GM21737 (cell line): Measurements from ENCODE around the gene PLA2G2D.

Experiments used
- ATAC-seq: cut with Tn5 transposase; IDR thresholded peaks from one replicate; pipeline ENCODE4 v1.9.1; 2021; ENCODE audit warnings: mild to moderate bottlenecking, moderate library complexity; ENCODE audit not compliant: unreplicated experiment

Gene PLA2G2D

DNA sequence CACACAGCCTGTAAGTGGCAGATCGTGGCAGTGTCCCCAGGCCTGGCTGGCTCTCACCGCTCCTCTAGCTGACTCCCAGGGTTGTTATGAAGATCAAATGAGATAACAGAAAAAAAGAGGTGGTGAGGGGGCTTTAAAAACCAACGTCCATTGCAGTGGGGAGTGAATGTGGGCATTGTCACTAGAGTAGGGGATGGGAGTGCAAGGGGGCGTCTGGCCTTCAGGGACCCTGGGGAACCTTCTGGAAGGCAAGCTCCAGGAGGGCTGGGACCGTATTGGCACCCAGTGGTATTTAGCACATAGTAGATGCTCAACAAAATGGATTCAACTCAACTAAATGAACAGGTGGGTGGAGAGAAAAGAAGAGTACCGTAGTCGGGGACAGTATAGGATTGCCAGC, 3.4 kb downstream of the PLA2G2D start:
- no peak for ATAC-seq

- ATAC-seq: no peak
Measured at GRCh38 chr1:20115479-20115878, 3.9 kb downstream of the PLA2G2D start.

GRCh38 chr1:20114021-20114648, 5.2 kb downstream of the PLA2G2D start:
- ATAC-seq: no peak

GRCh38 chr1:20112279-20113000, 6.9 kb downstream of the PLA2G2D start:
- ATAC-seq: no peak

DNA sequence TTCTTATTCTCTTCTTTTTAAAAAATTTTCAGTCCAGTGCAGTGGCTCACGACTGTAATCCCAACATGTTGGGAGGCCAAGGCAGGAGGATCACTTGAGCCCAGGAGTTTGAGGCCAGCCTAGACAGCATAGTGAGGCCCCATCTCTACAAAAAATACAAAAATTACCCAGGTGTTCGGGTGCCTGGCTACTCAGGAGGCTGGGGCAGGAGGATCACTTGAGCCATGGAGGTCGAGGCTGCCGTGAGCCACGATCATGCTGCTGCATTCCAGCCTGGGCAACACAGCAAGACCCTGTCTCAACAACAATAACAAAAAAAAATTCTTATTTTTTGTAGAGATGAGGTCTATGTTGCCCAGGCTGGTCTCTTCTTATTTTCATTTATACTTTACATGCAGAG, 7.9 kb downstream of the PLA2G2D start:
- no peak for ATAC-seq

DNA sequence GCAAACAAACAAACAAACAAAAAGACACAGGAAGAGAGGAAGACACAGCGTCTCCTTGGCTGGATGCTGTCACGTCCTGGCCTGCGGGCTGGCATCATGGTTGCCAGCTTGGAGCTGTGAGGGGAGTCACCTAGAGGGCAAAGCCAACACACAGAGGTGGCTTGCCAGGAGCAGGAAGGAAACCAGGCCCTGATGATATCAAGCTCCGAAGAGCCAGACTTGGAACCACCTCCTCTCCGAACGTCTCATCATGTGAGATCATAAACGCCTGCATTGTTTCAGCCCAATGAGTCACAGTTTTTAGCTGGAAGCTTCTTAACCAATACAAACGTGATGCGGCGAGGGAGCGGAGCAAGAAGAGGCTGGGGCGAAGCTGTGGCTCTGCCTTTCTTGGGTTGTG, 8.7 kb downstream of the PLA2G2D start:
- no peak for ATAC-seq

DNA sequence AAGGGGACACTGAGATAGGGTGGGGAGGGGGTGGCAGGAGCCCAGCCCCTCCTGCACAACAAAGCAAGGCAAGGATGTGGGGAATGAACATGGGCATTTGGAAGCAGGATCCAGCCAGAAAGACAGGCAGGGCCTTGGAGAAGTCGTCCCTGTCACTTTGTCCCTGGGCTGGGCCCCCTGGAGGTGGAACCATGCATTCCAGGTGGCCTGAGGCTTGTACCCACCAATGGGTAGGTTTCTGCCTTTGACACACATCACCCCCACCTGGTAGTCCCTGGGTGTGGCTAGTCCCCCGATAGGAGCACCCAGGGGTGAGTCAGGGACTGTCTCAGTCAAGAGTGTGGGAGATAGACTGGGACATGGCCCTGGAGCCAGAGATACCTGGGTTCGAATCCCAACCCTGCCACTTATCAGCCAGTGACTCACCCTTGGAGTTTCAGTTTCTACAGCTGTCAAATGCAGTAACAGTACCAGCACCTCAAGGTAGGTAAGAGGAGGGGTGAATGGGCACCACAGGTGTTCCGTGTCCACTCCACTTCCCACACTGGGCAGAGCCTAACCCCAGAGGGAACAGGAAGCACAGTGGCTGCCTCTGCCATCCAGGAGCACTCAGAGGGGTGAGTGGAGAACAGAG, 10.0 kb downstream of the PLA2G2D start:
- ATAC-seq: no peak

- ATAC-seq: no peak
Measured at GRCh38 chr1:20108366-20109123, 10.8 kb downstream of the PLA2G2D start.

DNA sequence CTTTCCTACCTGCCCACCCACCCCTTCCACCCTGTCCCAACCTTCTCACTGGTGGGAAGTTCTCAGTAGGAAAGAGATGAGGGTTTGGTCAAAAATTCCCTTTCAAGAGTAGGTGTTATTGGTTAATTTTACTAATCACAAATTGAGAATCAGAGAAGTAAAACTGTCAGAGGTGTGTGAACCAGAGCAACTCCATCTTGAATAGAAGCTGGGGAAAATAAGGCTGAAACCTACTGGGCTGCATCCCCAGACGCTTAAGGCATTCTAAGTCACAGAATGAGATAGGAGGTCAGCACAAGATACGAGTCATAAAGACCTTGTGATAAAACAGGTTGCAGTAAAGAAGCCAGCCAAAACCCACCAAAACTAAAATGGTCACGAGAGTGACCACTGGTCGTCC, 11.5 kb downstream of the PLA2G2D start:
- ATAC-seq: no peak

DNA sequence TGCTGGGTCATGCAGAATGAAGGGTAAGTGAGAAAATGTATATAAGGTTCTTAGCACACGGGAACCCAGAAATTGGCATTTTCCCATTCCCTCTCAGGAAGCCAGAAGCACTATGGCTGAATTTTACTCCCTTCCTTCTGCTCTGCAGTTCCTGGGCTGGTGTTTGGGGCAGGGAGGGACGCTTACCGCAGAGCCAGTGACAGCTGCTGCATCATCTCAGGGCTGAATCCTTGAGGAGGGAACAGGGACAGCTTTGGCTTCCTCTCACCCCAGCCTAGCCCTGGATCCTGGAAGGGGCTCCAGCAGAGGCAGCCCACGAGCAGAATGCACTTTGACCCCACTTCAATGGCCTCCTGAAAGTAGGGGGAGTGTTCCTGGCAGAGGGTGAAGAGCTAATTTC, 12.0 kb downstream of the PLA2G2D start:
- ATAC-seq: no peak

GRCh38 chr1:20105856-20106255, 13.5 kb downstream of the PLA2G2D start:
- no peak for ATAC-seq

DNA sequence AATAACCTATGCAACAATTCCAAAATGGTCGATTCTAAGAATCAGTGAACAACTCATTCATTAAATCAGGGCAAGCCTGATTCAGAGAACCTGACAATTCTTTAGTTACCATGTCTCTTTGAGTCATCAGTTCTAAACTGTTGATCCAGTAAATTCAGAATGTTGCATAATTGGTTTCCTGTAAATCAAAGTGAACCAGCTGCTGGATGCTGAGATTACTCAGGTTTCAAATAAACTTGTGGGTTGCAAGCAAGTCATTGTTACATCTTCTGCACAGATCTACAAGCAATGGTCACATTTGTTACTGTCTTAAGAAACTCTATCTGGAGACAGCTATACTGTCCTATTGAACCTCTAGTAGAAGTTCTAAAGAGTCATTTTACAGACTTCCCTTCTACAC, 16.5 kb downstream of the PLA2G2D start:
- no peak for ATAC-seq

- ATAC-seq: no peak
Measured at GRCh38 chr1:20100632-20101355, 18.5 kb downstream of the PLA2G2D start.

DNA sequence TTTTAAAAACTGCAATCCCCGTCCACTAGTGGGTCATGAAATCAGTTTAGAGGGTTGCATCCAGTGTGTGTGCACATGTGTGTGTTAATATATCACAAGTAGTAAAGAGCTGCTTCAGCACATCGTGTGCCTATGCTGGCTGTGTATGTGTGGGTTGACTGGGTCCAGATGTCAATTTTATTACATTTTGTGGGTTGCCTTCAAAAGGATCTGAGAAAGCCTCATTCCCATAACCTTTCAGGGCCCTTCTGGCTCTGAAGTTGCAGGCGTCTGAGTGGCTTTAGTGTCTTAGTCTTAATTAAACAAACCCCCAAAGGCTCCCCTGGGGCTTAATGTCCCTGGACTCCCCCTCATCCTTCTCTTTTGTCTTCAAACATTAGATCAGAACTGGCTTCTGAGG, 19.8 kb downstream of the PLA2G2D start:
- ATAC-seq: no peak

DNA sequence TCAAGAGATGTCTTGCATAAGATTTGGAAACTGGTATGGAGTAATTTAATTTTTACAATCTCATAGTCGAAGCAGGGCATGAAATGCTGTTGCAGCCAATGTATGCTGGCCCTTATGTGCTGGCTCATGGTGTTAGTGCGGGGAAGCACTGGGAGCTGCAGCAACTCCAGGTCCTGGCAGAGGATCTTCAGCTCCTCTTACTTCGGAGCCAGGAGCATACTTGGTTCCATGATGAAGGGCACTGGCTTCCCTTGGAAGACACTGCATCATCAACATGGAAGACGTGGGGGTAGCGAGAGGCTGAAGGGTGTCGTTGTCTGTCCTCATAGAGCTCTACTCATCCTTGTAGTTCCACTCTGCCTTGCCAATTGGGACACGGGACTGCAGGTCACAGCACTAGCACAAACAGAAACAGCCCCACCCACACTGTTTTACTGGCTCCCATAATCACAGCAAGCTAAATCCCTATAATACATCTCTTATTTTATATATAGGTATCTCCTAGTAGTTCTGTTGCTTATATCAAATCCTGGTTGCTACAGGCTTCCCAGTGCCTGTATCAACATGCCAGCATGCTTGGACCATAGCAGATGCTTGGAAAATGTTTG, 22.4 kb downstream of the PLA2G2D start:
- no peak for ATAC-seq

- no peak for ATAC-seq
Measured at GRCh38 chr1:20095564-20096434, 23.5 kb downstream of the PLA2G2D start.

DNA sequence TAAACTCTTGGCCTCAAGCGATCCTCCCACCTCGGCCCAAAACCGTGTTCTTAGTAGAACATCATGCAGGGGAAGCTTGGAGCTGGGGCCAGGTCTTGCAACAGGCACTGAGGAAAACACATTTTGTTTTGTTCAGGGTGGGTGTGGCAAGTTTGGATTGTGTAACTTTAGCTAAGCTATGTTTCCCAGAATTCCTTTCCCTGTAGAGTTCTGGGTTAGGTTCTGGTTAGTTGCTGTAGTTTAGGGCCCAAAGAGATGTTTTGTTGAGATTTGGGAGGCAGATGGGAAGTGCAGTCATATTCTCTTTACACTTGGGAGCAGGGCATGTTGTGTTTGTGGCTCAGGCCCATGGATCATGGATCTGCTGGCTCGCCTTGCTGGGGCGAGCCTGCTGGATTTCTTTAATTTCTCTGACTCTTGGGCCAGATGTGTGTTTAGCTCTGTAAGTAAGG, 25.4 kb downstream of the PLA2G2D start:
- no peak for ATAC-seq

DNA sequence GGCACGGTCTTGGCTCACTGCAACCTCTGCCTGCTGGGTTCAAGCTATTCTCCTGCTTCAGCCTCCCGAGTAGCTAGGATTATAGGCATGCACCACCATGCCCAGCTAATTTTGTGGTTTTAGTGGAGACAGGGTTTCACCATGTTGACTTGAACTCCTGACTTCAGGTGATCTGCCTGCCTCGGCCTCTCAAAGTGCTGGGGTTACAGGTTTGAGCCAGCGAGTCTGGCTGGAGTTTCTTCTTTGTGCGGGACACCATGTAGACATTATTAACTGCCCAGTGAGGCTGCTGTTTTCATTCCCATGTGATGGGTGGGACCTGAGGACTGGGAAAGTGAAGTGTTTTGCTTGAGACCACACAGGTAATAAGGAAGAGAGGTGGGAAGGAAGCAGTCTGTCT, 26.0 kb downstream of the PLA2G2D start:
- no peak for ATAC-seq

DNA sequence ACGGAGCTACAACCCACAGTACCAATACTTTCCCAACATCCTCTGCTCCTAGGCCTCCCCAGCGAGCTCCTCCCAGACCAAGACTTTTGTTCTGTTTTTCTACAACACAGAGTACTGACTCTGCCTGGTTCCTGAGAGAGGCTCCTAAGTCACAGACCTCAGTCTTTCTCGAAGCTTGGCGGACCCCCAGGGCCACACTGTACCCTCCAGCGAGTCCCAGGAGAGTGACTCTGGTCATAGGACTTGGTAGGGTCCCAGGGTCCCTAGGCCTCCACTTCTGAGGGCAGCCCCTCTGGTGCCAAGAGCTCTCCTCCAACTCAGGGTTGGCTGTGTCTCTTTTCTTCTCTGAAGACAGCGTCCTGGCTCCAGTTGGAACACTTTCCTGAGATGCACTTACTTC, 28.7 kb downstream of the PLA2G2D start:
- ATAC-seq: no peak
